Measurements from ENCODE around the gene ARID3A.

Gene ARID3A

DNA sequence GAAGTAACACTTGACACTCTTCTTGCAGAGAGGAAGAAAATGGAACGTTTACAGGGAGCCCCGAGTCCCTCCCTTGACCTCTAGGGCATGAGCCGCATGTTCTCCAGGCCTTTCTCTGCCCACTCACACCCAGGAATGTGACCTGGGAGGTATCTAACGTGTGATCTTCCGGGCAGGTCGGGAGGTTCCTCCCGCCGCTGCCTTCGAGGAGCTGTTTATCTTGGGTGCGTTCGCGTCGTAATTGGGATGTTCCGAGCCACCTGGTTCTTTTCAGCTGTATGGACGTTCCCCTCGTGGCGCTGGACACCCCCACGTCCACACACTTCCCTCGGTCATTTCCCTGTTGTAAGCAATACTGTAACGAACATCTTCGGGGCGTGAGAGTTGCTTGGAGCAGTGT, 13.6 kb downstream of the ARID3A start:
- Histone ChIP-seq H3K36me3 (ENCODE audit: insufficient read depth, low read length) (peaks cover 3% of the 10 kb centered on the region; the same call in 1 of the 2 replicates), H3K9me3 (ENCODE audit: control insufficient read depth, insufficient read depth, low read length) (no peaks in the 10 kb centered on the region), H3K4me1 (ENCODE audit: insufficient read depth, low read length) (no peaks in the 10 kb centered on the region), H3K9ac (ENCODE audit: low read depth, low read length) (no peak overlapping the region)

DNA sequence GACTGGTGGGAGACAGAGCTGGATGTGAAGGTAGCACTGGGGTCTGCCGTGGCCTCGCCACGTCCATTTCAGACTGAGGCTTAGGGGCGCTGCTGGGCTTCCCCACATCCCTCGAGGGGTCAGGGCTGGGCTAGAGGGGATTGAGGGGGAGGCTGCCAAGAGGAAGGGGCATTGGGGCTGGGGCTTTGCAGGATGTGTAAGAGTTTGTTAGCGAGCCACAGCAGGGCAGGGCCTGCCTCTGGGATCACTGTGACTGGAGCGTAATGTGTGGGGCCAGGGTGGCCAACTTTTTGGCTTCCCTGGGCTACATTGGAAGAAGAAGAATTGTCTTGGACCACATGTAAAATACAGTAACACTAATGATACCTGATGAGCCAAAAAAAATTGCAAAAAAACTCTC, 14.1 kb downstream of the ARID3A start:
- Histone ChIP-seq H3K9ac (ENCODE audit: low read depth, low read length) (no peak overlapping the region), H3K36me3 (ENCODE audit: insufficient read depth, low read length) (peaks cover 3% of the 10 kb centered on the region; the same call in 1 of the 2 replicates), H3K4me1 (ENCODE audit: insufficient read depth, low read length) (no peaks in the 10 kb centered on the region), H3K9me3 (ENCODE audit: control insufficient read depth, insufficient read depth, low read length) (no peaks in the 10 kb centered on the region)

DNA sequence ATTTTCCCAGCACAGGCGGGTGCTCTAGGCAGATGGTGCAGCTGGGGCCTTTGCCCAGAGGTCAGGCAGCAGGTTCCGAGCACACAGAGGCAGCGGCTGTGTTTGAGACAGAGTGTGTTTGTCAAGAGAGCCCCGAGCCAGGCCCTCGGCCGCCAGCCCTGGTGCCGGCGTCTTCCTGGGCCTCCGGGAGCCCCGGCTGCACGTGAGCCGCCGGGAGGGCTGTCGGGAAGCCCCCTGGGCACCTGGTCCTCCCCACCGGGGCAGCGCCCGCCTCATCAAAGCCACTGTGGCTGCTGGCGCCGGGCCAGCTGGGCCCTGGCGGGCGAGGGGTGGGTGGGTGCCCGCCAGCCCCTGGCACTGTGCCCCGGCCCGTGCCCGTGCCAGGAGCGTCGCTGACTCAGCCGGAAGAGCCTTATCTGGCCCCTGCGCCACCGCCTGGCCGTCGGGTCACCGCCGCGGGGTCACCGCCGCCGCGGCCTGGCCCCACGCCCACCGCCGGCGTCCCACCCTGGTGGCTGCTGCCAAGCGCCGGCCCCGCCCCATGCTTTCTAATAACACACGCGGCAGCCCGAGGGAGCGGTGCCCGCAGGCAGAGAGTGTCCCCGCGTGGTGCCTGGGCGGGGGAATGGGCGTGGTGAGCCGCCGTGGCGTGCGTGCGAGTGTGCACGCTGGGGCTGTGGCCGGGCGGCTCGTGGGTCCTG, 14.9 kb downstream of the ARID3A start:
- peaks cover 3% of the 10 kb centered on the region; the same call in 1 of the 2 replicates for H3K36me3 ChIP-seq (ENCODE audit: insufficient read depth, low read length)
- H3K4me1 ChIP-seq (ENCODE audit: insufficient read depth, low read length): no peaks in the 10 kb centered on the region
- H3K9me3 ChIP-seq (ENCODE audit: control insufficient read depth, insufficient read depth, low read length): no peaks in the 10 kb centered on the region
- H3K9ac ChIP-seq (ENCODE audit: low read depth, low read length): no peak overlapping the region

- Histone ChIP-seq H3K4me1 (ENCODE audit: insufficient read depth, low read length) (no peaks in the 10 kb centered on the region), H3K9ac (ENCODE audit: low read depth, low read length) (no peak overlapping the region), H3K36me3 (ENCODE audit: insufficient read depth, low read length) (peaks cover 3% of the 10 kb centered on the region; the same call in 1 of the 2 replicates), H3K9me3 (ENCODE audit: control insufficient read depth, insufficient read depth, low read length) (no peaks in the 10 kb centered on the region)
These were observed 15.7 kb downstream of the ARID3A start for GRCh38 chr19:941292-942132.

- no peaks in the 10 kb centered on the region for H3K9me3 ChIP-seq (ENCODE audit: control insufficient read depth, insufficient read depth, low read length)
- no peak overlapping the region for H3K9ac ChIP-seq (ENCODE audit: low read depth, low read length)
- peaks cover 3% of the 10 kb centered on the region; the same call in 1 of the 2 replicates for H3K36me3 ChIP-seq (ENCODE audit: insufficient read depth, low read length)
- H3K4me1 ChIP-seq (ENCODE audit: insufficient read depth, low read length): no peaks in the 10 kb centered on the region
These were observed 16.4 kb downstream of the ARID3A start for GRCh38 chr19:942133-942645.

DNA sequence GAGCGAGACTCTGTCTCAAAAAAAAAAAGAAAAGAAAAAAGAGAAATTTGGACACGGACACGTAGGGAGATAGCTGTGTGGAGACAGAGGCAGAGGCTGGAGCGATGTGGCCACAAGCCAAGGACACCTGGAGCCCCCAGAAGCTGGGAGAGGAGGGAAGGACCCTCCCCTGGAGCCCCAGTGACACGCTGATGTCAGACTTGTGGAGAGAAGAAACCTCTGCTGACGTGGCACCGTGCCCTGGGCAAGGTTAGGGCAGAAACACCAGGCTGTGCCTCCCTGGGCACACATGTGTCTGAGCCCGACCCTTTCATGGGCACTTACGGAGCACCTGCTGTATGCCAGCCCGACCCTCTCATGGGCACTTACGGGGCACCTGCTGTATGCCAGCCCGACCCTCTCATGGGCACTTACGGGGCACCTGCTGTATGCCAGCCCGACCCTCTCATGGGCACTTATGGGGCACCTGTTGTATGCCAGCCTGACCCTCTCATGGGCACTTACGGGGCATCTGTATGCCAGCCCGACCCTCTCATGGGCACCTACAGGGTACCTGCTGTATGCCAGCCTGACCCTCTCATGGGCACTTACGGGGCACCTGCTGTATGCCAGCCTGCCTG, 17.8 kb downstream of the ARID3A start:
- Histone ChIP-seq H3K36me3 (ENCODE audit: insufficient read depth, low read length) (peaks cover 3% of the 10 kb centered on the region; the same call in 1 of the 2 replicates), H3K9ac (ENCODE audit: low read depth, low read length) (no peak overlapping the region), H3K9me3 (ENCODE audit: control insufficient read depth, insufficient read depth, low read length) (no peaks in the 10 kb centered on the region), H3K4me1 (ENCODE audit: insufficient read depth, low read length) (no peaks in the 10 kb centered on the region)

DNA sequence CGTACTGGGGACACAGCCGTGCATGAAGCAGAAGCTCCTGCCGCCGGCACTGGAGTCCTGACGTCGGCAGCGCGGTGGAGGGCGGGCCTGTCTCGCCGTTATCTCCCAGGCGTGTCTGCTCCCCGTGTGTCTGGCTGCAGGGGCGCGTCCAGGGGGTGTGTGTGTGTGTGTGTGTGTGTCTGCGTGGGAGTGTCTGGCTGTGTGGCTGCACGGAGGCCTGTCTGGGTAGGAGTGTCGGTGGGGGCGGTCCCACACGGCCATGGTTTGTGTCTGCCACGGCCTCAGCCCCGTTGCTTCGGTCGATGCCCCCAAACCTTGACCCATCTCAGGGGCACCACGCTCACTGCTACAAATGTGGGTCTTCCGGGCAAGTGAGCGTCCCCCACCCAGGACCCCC, 18.3 kb downstream of the ARID3A start:
- no peaks in the 10 kb centered on the region for H3K4me1 ChIP-seq (ENCODE audit: insufficient read depth, low read length)
- peaks cover 3% of the 10 kb centered on the region; the same call in 1 of the 2 replicates for H3K36me3 ChIP-seq (ENCODE audit: insufficient read depth, low read length)
- no peaks in the 10 kb centered on the region for H3K9me3 ChIP-seq (ENCODE audit: control insufficient read depth, insufficient read depth, low read length)
- no peak overlapping the region for H3K9ac ChIP-seq (ENCODE audit: low read depth, low read length)

GRCh38 chr19:944663-945241, 18.9 kb downstream of the ARID3A start:
- H3K4me1 ChIP-seq (ENCODE audit: insufficient read depth, low read length): no peaks in the 10 kb centered on the region
- no peaks in the 10 kb centered on the region; the same call in 1 of the 2 replicates for H3K36me3 ChIP-seq (ENCODE audit: insufficient read depth, low read length)
- no peak overlapping the region for H3K9ac ChIP-seq (ENCODE audit: low read depth, low read length)
- no peaks in the 10 kb centered on the region for H3K9me3 ChIP-seq (ENCODE audit: control insufficient read depth, insufficient read depth, low read length)

GRCh38 chr19:945401-946252, 19.8 kb downstream of the ARID3A start:
- no peaks in the 10 kb centered on the region for H3K9me3 ChIP-seq (ENCODE audit: control insufficient read depth, insufficient read depth, low read length)
- no peak overlapping the region for H3K9ac ChIP-seq (ENCODE audit: low read depth, low read length)
- no peaks in the 10 kb centered on the region; the same call in 1 of the 2 replicates for H3K36me3 ChIP-seq (ENCODE audit: insufficient read depth, low read length)
- H3K4me1 ChIP-seq (ENCODE audit: insufficient read depth, low read length): no peaks in the 10 kb centered on the region

DNA sequence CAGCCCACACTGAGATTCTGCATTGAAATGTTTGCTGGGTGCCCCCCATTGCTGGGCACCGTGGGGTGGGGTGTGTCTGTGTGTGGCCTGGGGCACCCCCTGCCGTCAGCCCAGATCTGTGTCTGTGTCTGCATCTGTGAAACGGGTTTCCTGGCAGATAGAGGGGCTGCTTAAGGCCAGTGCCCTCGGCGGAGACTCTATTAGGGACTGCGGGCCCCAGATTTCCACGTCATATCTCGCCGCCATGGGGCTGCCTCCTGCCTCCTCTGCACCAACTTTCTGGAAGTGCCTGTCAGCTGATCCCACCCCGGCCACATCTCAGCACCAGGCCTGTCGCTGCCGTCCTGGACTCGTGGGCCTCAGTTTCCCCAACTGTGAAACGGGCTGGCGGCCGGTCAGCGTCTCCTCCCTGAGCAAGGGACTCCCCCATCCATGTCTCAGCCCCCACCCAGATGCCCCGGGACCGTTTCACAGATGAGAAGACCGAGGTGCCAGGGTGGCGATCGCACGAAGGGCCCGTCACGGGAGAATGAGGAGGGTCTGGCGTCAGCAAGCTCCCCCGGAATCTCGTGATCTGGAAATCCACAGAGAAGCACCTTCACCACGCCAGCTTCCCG, 21.4 kb downstream of the ARID3A start:
- Histone ChIP-seq H3K9me3 (ENCODE audit: control insufficient read depth, insufficient read depth, low read length) (no peaks in the 10 kb centered on the region), H3K4me1 (ENCODE audit: insufficient read depth, low read length) (no peaks in the 10 kb centered on the region), H3K9ac (ENCODE audit: low read depth, low read length) (no peak overlapping the region), H3K36me3 (ENCODE audit: insufficient read depth, low read length) (no peaks in the 10 kb centered on the region; the same call in 1 of the 2 replicates)

DNA sequence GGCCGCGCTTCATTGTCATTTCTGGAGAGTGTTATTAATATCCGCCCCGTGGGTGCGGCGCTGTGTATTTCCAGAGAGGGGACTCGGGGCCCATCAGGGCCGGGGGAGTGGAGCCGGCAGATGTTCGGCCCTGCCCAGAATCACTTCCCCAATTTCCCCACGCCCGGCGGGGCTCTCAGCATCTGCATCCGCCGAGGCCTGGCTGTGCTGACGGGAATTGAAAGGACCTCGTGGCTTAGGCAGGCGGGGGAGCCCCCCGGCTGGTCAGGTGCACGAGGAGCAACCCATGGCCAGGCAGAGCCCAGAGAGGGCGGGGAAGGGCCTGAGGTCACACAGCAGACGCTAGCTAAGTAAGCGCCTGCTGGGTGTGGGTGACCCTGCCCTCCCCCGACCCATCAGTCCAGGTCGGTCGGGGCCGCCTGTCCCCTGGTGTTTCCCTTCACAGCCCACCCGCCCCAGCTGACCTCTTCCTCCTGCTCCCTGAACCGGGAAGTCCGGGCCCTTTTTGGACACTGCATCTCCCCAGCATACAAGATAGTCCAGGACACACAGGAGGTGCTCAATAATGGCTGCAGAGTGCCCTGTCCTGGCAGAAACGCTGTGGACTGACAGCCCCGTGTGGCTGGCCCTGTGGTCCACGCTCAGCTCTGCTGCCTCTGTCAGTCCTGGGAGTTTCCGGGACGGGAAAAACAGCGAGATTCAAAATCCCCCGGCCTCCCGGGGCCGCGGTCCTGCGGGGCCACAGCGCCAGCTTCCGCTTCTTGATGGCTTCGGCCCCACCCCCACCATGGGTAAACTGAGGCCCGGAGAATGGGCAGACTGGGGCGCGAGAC, 22.1 kb downstream of the ARID3A start:
- H3K9me3 ChIP-seq (ENCODE audit: control insufficient read depth, insufficient read depth, low read length): no peaks in the 10 kb centered on the region
- peaks cover 6% of the 10 kb centered on the region; the same call in 1 of the 2 replicates for H3K4me1 ChIP-seq (ENCODE audit: insufficient read depth, low read length)
- no peaks in the 10 kb centered on the region; the same call in 1 of the 2 replicates for H3K36me3 ChIP-seq (ENCODE audit: insufficient read depth, low read length)
- H3K9ac ChIP-seq (ENCODE audit: low read depth, low read length): no peak overlapping the region

GRCh38 chr19:948842-949496, 23.1 kb downstream of the ARID3A start:
- Histone ChIP-seq H3K9ac (ENCODE audit: low read depth, low read length) (no peak overlapping the region), H3K36me3 (ENCODE audit: insufficient read depth, low read length) (no peaks in the 10 kb centered on the region), H3K4me1 (ENCODE audit: insufficient read depth, low read length) (peaks cover 11% of the 10 kb centered on the region; the same call in 1 of the 2 replicates), H3K9me3 (ENCODE audit: control insufficient read depth, insufficient read depth, low read length) (no peaks in the 10 kb centered on the region)
